Retina (tissue), 1 donor: Measurements from ENCODE around the gene KCNIP2.

Experiments
- DNase-seq: peaks from one replicate; pipeline ENCODE4 v3.0.0-alpha.2; 2016

The KCNIP2 gene

GRCh38 chr10:101781984-101782810, 61.4 kb downstream of the KCNIP2 start:
- no peak for DNase-seq

GRCh38 chr10:101781655-101781983, 62.0 kb downstream of the KCNIP2 start:
- no peak for DNase-seq

- DNase-seq, result peak; percentile 78
Observed at GRCh38 chr10:101780818-101781654, 62.6 kb downstream of the KCNIP2 start.

DNA sequence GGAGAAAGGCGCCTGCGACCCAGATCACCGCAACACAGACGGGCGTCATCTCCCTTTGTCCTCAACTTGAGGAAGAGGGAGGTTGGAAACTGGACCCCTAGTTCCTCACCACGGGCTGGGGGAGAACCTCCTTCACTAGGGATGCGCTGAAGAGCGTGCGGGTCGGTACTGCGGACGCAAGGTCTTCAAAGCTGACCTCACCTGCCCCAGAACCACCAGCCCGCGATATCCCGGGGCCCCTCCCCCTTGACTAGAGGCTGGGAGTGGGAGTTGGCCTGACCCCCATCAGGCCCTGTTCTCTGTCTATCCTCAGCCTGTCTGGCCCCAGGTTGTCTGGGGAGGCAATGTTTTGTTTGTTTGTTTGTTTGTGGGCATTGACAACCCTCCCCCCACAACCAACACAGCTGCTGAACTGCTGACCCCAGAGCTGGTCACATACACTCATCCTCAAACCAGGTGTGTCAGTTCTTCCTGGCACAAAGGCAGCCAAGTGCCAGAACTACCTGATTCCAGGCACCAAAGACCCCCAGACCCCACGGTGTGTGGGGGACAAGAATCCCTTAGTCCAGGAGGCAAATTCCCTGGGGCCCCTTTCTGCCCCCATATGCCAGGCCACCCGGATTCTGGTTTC, 63.3 kb downstream of the KCNIP2 start:
- DNase-seq, result no peak

DNA sequence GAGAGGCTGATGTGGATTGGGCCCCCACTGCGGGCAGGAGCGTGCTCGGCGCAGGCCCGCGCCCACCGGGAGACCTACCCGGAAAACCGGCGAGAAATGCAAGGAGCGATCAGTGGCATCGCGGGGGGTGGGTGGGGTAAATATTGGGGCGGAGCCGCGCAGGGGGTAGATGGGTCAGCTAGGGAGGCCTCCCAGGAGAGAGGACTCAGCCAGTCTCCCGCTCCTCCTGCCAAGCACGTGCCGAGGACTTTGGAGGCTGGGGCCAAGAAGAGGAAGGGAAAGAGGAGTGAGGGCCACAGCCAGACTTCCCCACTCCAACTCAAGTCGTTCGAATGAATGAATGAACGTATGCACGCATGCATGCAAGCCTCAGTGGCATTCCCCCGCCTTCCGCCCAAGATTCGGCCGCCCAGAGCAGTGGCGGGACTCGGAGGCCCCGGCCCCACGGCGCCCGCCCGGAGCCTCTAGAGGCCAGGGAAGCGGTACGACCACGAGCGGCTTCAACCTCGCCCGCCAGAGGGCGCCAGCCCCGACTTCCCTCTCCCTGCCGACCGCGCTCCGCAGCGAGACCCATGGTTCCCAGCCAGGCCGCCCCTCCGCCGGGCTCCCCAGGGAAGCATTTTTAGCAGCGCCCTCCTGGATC, 63.9 kb downstream of the KCNIP2 start:
- DNase-seq, result peak; percentile 95

GRCh38 chr10:101778781-101779543, 64.6 kb downstream of the KCNIP2 start:
- peak; percentile 80 for DNase-seq

- peak; percentile 27 for DNase-seq
Observed at GRCh38 chr10:101778151-101778780, 65.3 kb downstream of the KCNIP2 start.

DNA sequence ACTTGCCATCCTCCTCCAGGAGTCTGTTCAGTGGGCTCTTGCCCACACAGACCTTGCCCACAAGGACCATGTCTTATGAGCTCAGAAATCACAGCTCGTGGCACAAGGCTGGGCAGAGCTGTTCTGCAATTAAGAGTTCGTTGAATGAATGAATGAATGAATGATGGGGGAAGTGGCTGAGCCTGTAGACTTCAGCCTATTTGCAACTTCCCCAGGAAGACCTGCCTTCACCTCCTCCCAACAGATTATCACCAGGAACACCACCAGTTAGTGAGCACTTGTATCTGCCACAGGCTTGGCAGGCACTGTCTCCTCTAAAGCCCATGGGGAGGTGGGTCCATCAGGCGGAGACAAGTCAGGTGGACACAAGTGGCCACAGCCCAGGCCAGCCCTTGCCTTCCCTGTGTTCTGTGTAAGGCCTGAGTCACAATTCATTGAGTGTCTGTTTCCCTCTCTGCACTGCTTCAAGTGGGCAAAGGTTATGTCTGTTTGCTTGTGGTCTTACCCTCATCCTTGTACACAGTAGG, 65.9 kb downstream of the KCNIP2 start:
- peak; percentile 33 for DNase-seq

DNA sequence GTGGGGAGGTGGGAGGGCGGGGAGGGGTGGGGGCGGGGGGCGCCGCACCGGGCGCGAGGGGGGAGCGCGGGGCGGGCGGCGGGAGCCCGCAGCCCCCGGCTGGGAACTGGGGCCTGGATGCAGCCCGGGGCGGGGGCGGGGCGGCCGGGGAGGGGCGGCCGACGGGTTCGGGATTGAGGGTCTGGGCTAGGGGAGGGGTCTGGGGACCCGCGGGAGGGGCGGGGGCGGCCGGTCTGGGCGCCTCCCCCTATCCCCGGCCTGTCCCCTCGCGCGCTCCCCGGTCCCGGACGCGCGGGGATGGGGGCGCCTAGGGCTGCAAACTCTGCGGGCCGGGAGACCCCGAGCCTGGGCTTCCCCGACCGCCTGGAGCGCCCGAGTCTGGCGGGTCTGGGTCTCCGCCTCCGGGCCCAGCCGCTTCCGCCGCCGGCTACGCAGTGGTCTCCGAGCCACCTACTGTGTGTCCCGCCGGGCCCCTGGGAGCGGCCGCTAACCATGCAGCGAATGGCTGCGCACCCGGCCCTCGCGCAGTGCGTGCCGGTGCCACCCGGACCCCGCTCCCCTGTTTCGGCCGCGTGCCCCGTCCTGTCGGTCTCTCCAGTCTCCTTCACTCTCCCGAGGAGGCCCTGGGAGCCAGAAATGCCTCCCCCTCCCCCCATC, 67.3 kb downstream of the KCNIP2 start:
- peak; percentile 53 for DNase-seq
